H9 (cell line): ENCODE measurements around the gene SYNPO. TPM values are rescaled to one million over a fixed set of nuclear protein-coding genes. Genes with fewer than 3 reads are reported as not detected.

Experiments used
- DNase-seq: peaks from one replicate; pipeline ENCODE4 v3.0.0-alpha.2; 2017
- H2AFZ ChIP-seq: one replicate; pipeline ENCODE4 v1.6.1; 2013; ENCODE audit warnings: mild to moderate bottlenecking, low read length, control low read depth, moderate library complexity
- H2AK5ac ChIP-seq: 2 replicates; pipeline ENCODE4 v1.6.1; 2013; ENCODE audit warnings: low read length, control low read depth, mixed read lengths; ENCODE audit not compliant: insufficient read length
- H2BK120ac ChIP-seq: one replicate; pipeline ENCODE4 v1.6.1; 2013; ENCODE audit warnings: low read depth, mild to moderate bottlenecking, low read length, control low read depth, inconsistent platforms; ENCODE audit not compliant: poor library complexity, severe bottlenecking
- H2BK12ac ChIP-seq: 2 replicates; pipeline ENCODE4 v1.6.1; 2013; ENCODE audit warnings: low read length, control low read depth, mixed read lengths, low read depth; ENCODE audit not compliant: insufficient read length
- H2BK15ac ChIP-seq: 2 replicates; pipeline ENCODE4 v1.6.1; 2013; ENCODE audit warnings: low read depth, low read length, control low read depth
- H2BK20ac ChIP-seq: one replicate; pipeline ENCODE4 v1.6.1; 2013; ENCODE audit warnings: low read depth, mild to moderate bottlenecking, low read length, control low read depth, inconsistent platforms; ENCODE audit not compliant: poor library complexity, severe bottlenecking
- H2BK5ac ChIP-seq: 2 replicates; pipeline ENCODE4 v1.6.1; 2013; ENCODE audit warnings: low read length, control low read depth, mixed read lengths; ENCODE audit not compliant: insufficient read length
- H3K14ac ChIP-seq: 2 replicates; pipeline ENCODE4 v1.6.1; 2013; ENCODE audit warnings: low read length, control low read depth; ENCODE audit not compliant: insufficient read depth
- H3K18ac ChIP-seq: 2 replicates; pipeline ENCODE4 v1.6.1; 2013; ENCODE audit warnings: low read depth, mild to moderate bottlenecking, mixed read lengths, low read length, control low read depth; ENCODE audit not compliant: insufficient read length
- H3K23ac ChIP-seq: 2 replicates; pipeline ENCODE4 v1.6.1; 2013; ENCODE audit warnings: low read length, control low read depth, mixed read lengths, low read depth; ENCODE audit not compliant: insufficient read length
- H3K23me2 ChIP-seq: 2 replicates; pipeline ENCODE4 v1.6.1; 2013; ENCODE audit warnings: low read depth, mild to moderate bottlenecking, mixed read lengths, low read length, control low read depth; ENCODE audit not compliant: insufficient read length, poor library complexity, severe bottlenecking
- H3K27ac ChIP-seq: 2 replicates; pipeline ENCODE4 v1.5.1; 2013; ENCODE audit warnings: low read length, control low read depth, mixed read lengths, low read depth; ENCODE audit not compliant: insufficient read length
- H3K27me3 ChIP-seq: 2 replicates; pipeline ENCODE4 v1.6.1; 2013; ENCODE audit warnings: low read length, control low read depth, inconsistent platforms; ENCODE audit not compliant: insufficient read depth
- H3K4ac ChIP-seq: 2 replicates; pipeline ENCODE4 v1.6.1; 2013; ENCODE audit warnings: low read depth, mild to moderate bottlenecking, control low read depth, inconsistent platforms, low read length, moderate library complexity
- H3K4me1 ChIP-seq: 2 replicates; pipeline ENCODE4 v1.6.1; 2013; ENCODE audit warnings: low read length, control low read depth, inconsistent platforms; ENCODE audit not compliant: insufficient read depth
- H3K4me2 ChIP-seq: 2 replicates; pipeline ENCODE4 v1.6.1; 2013; ENCODE audit warnings: low read length, control low read depth, mixed read lengths; ENCODE audit not compliant: insufficient read length, insufficient read depth
- H3K56ac ChIP-seq: 2 replicates; pipeline ENCODE4 v1.6.1; 2013; ENCODE audit warnings: low read depth, mild to moderate bottlenecking, mixed read lengths, low read length, control low read depth; ENCODE audit not compliant: insufficient read length
- H3K79me1 ChIP-seq: 2 replicates; pipeline ENCODE4 v1.6.1; 2013; ENCODE audit warnings: low read depth, mild to moderate bottlenecking, moderate library complexity, low read length, control low read depth, inconsistent platforms; ENCODE audit not compliant: insufficient read depth, poor library complexity, severe bottlenecking
- H3K79me2 ChIP-seq: 2 replicates; pipeline ENCODE4 v1.6.1; 2013; ENCODE audit warnings: low read length, control low read depth, inconsistent platforms; ENCODE audit not compliant: insufficient read depth
- H3K9ac ChIP-seq: 2 replicates; pipeline ENCODE4 v1.6.1; 2013; ENCODE audit warnings: low read length, control low read depth, mixed read lengths; ENCODE audit not compliant: insufficient read length; ENCODE audit errors: extremely low read depth
- H3K9me3 ChIP-seq: one replicate; pipeline ENCODE4 v1.6.1; 2013; ENCODE audit warnings: low read depth, low read length, inconsistent platforms; ENCODE audit not compliant: control insufficient read depth
- H3T11ph ChIP-seq: one replicate; pipeline ENCODE4 v1.6.1; 2013; ENCODE audit warnings: mild to moderate bottlenecking, low read length, control low read depth, inconsistent platforms
- H4K20me1 ChIP-seq: one replicate; pipeline ENCODE4 v1.6.1; 2013; ENCODE audit not compliant: control insufficient read depth, insufficient read length, insufficient read depth
- H4K5ac ChIP-seq: 2 replicates; pipeline ENCODE4 v1.6.1; 2013; ENCODE audit warnings: low read depth, mild to moderate bottlenecking, mixed read lengths, low read length, control low read depth; ENCODE audit not compliant: insufficient read length
- H4K8ac ChIP-seq: replicated peaks from 2 replicates; pipeline ENCODE4 v1.6.1; 2013; ENCODE audit warnings: low read length, control low read depth, mixed read lengths, low read depth; ENCODE audit not compliant: insufficient read length
- H4K91ac ChIP-seq: 2 replicates; pipeline ENCODE4 v1.6.1; 2013; ENCODE audit warnings: low read depth, mild to moderate bottlenecking, moderate library complexity, mixed read lengths, low read length, control low read depth; ENCODE audit not compliant: insufficient read length
- H3K27ac Mint-ChIP-seq, 3 experiments: 2 replicates in 2 of 3; 3 replicates in 1 of 3; pipeline ENCODE4 v1.8.0; 2020 to 2021; ENCODE audit warnings: mixed read lengths in 3 of 3, mild to moderate bottlenecking in 1 of 3, moderate library complexity in 1 of 3
- H3K27me3 Mint-ChIP-seq: 2 replicates; pipeline ENCODE4 v1.8.0; 2021; ENCODE audit warnings: low read depth, mild to moderate bottlenecking, moderate library complexity, mixed read lengths
- H3K36me3 Mint-ChIP-seq, 3 experiments: 2 replicates in 2 of 3; 3 replicates in 1 of 3; pipeline ENCODE4 v1.8.0; 2020 to 2021; ENCODE audit warnings: low read depth in 3 of 3, mixed read lengths in 3 of 3; ENCODE audit not compliant: insufficient read depth in 1 of 3
- H3K4me1 Mint-ChIP-seq, 2 experiments: 2 replicates each; pipeline ENCODE4 v1.8.0; 2020; ENCODE audit warnings: mixed read lengths in 2 of 2
- H3K4me3 Mint-ChIP-seq, 2 experiments: 2 replicates in 1 of 2; 3 replicates in 1 of 2; pipeline ENCODE4 v1.8.0; 2020 to 2021; ENCODE audit warnings: mild to moderate bottlenecking in 2 of 2, mixed read lengths in 2 of 2, moderate library complexity in 1 of 2
- H3K9me3 Mint-ChIP-seq, 2 experiments: 2 replicates in 1 of 2; 3 replicates in 1 of 2; pipeline ENCODE4 v1.8.0; 2020; ENCODE audit warnings: mild to moderate bottlenecking in 2 of 2, mixed read lengths in 2 of 2, moderate library complexity in 1 of 2
- CTCF ChIP-seq: fragments of 200-600 bp; sonication (generic); conservative IDR thresholded peaks from 3 replicates; pipeline ENCODE4 v1.8.0; 2021; ENCODE audit warnings: antibody characterized with exemption, mild to moderate bottlenecking
- WGBS: extraction: QIAGEN DNeasy Blood & Tissue Kit; methylation state at CpG from one replicate; pipeline ENCODE4 v1.1.7; 2013; ENCODE audit warnings: missing lambda C conversion rate, low lambda C conversion rate, mixed read lengths; ENCODE audit not compliant: insufficient read length; ENCODE audit errors: extremely low coverage; 5-methylcytosine and 5-hydroxymethylcytosine counted together
- total RNA-seq: library from RNA; stranded (reverse); gene quantifications from 2 replicates; pipeline ENCODE4 v1.2.1, GENCODE V29; 2021

The SYNPO gene
- total RNA-seq, 1 experiment from 2014 or later: 1.7 TPM

- Histone ChIP-seq H3K23ac (no peak overlapping the region), H3K4ac (no peak overlapping the region), H2BK12ac (no peak overlapping the region), H3T11ph (no peak overlapping the region), H2AFZ (no peak overlapping the region), H4K5ac (no peak overlapping the region), H3K27ac (no peak overlapping the region), H3K23me2 (no peaks in the 10 kb centered on the region), H4K91ac (no peak overlapping the region), H2BK5ac (no peak overlapping the region), H3K27me3 (no peaks in the 10 kb centered on the region), H3K14ac (no peak overlapping the region), H2BK20ac (no peak overlapping the region), H3K79me1 (no peaks in the 10 kb centered on the region), H4K20me1 (no peaks in the 10 kb centered on the region), H3K4me1 (no peaks in the 10 kb centered on the region), H2BK15ac (no peak overlapping the region), H3K18ac (no peak overlapping the region), H3K9me3 (no peaks in the 10 kb centered on the region), H3K79me2 (no peaks in the 10 kb centered on the region; the same call in 1 of the 2 replicates), H3K9ac (no peak overlapping the region), H4K8ac (no peak overlapping the region), H3K4me2 (no peak overlapping the region), H3K56ac (no peak overlapping the region), H2BK120ac (no peak overlapping the region), H2AK5ac (no peak overlapping the region)
- Mint-ChIP-seq H3K4me3 (no peak overlapping the region), H3K27ac (no peak overlapping the region), H3K36me3 (no peaks in the 10 kb centered on the region), H3K9me3 (no peaks in the 10 kb centered on the region), H3K27me3 (peaks cover 3% of the 10 kb centered on the region; the same call in 1 of the 2 replicates), H3K4me1 (peaks cover 4 to 19% of the 10 kb centered on the region in 2 experiments; a peak in 2 of 4 replicates)
- no CpG with 5 or more reads among the region's 6 CpGs for WGBS
- no peak for TF ChIP-seq CTCF
- no peak for DNase-seq
Measured at GRCh38 chr5:150607105-150607504, 33.4 kb upstream of the SYNPO start.
